Neural cell (in vitro differentiated cells): ENCODE data around the gene AK3. TPM values are rescaled to one million over a fixed set of nuclear protein-coding genes. Genes with fewer than 3 reads are reported as not detected.

Source experiments
- H2AFZ ChIP-seq: fragments of 200-600, 300-800 bp; sonication (generic), shearing (Covaris generic); 2 replicates; pipeline ENCODE4 v1.6.0; 2014; ENCODE audit warnings: low read depth, mild to moderate bottlenecking, antibody characterized with exemption, low read length, moderate library complexity
- H3F3A ChIP-seq: fragments of 200-600 bp; shearing (Covaris generic); 2 replicates; pipeline ENCODE4 v1.6.1; 2016; ENCODE audit warnings: mild to moderate bottlenecking, moderate library complexity, mixed read lengths, antibody characterized with exemption, low read length; ENCODE audit not compliant: insufficient read depth, poor library complexity, severe bottlenecking
- H3K27ac ChIP-seq: fragments of 200-600, 300-800 bp; sonication (generic), shearing (Covaris generic); 2 replicates; pipeline ENCODE4 v1.5.1; 2014; ENCODE audit warnings: mild to moderate bottlenecking, low read length, moderate library complexity
- H3K27me3 ChIP-seq: fragments of 300-800, 200-600 bp; sonication (generic), shearing (Covaris generic); 2 replicates; pipeline ENCODE4 v1.6.0; 2014; ENCODE audit warnings: mild to moderate bottlenecking, low read depth, low read length, moderate library complexity; ENCODE audit not compliant: insufficient read depth
- H3K36me3 ChIP-seq: fragments of 300-800, 200-600 bp; sonication (generic), shearing (Covaris generic); 2 replicates; pipeline ENCODE4 v1.5.1; 2014; ENCODE audit warnings: mild to moderate bottlenecking, antibody characterized with exemption, low read length, moderate library complexity; ENCODE audit not compliant: insufficient read depth
- H3K4me2 ChIP-seq: fragments of 300-800, 200-600 bp; sonication (generic), shearing (Covaris generic); 2 replicates; pipeline ENCODE4 v1.6.0; 2014; ENCODE audit warnings: mild to moderate bottlenecking, low read length
- H3K4me3 ChIP-seq: fragments of 300-800, 200-600 bp; sonication (generic), shearing (Covaris generic); 2 replicates; pipeline ENCODE4 v1.5.1; 2014; ENCODE audit warnings: mild to moderate bottlenecking, low read length, moderate library complexity
- H3K79me2 ChIP-seq: fragments of 200-600 bp; shearing (Covaris generic); replicated peaks from 2 replicates; pipeline ENCODE4 v1.6.0; 2014; ENCODE audit warnings: mild to moderate bottlenecking, low read length, moderate library complexity; ENCODE audit not compliant: insufficient read depth
- H3K9ac ChIP-seq: fragments of 300-800, 200-600 bp; sonication (generic), shearing (Covaris generic); 2 replicates; pipeline ENCODE4 v1.6.1; 2016; ENCODE audit warnings: mild to moderate bottlenecking, low read length, mixed read lengths
- H3K9me2 ChIP-seq: fragments of 200-600 bp; shearing (Covaris generic); 2 replicates; pipeline ENCODE4 v1.6.1; 2016; ENCODE audit warnings: mild to moderate bottlenecking, low read length, mixed read lengths; ENCODE audit not compliant: insufficient read depth
- H3K9me3 ChIP-seq: fragments of 200-600, 300-800 bp; sonication (generic), shearing (Covaris generic); 2 replicates; pipeline ENCODE4 v1.6.1; 2016; ENCODE audit warnings: mild to moderate bottlenecking, mixed run types, low read length, moderate library complexity, mixed read lengths
- H4K20me1 ChIP-seq: fragments of 200-600 bp; shearing (Covaris generic); 2 replicates; pipeline ENCODE4 v1.6.1; 2016; ENCODE audit warnings: mild to moderate bottlenecking, mixed run types; ENCODE audit not compliant: insufficient read depth
- EP300 ChIP-seq: fragments of 450-650 bp; conservative IDR thresholded peaks from 2 replicates; pipeline ENCODE4 v1.6.1; 2014; ENCODE audit warnings: antibody characterized with exemption, mild to moderate bottlenecking, moderate library complexity; ENCODE audit not compliant: poor library complexity, severe bottlenecking
- EZH2 ChIP-seq: fragments of 200-600, 300-800 bp; shearing (Covaris generic), sonication (generic); IDR thresholded peaks from 2 replicates; pipeline ENCODE4 v1.6.1; 2014; ENCODE audit warnings: antibody characterized with exemption, low read length, borderline replicate concordance, mild to moderate bottlenecking; ENCODE audit not compliant: insufficient read depth, poor library complexity, severe bottlenecking
- MXI1 ChIP-seq: fragments of 450-650 bp; conservative IDR thresholded peaks from 2 replicates; pipeline ENCODE4 v1.6.1; 2014; ENCODE audit warnings: antibody characterized with exemption, mild to moderate bottlenecking; ENCODE audit not compliant: poor library complexity, severe bottlenecking
- POLR2AphosphoS5 ChIP-seq: IDR thresholded peaks from 2 replicates; pipeline ENCODE4 v1.6.1; 2012
- RAD21 ChIP-seq: fragments of 450-650 bp; conservative IDR thresholded peaks from 2 replicates; pipeline ENCODE4 v1.6.1; 2014; ENCODE audit warnings: antibody characterized with exemption, mild to moderate bottlenecking, moderate library complexity
- REST ChIP-seq: IDR thresholded peaks from 2 replicates; pipeline ENCODE4 v1.6.1; 2012; ENCODE audit warnings: borderline replicate concordance
- SMC3 ChIP-seq: fragments of 450-650 bp; conservative IDR thresholded peaks from 2 replicates; pipeline ENCODE4 v1.6.1; 2014; ENCODE audit warnings: antibody characterized with exemption, mild to moderate bottlenecking, moderate library complexity; ENCODE audit not compliant: poor library complexity
- TAF1 ChIP-seq: IDR thresholded peaks from 2 replicates; pipeline ENCODE4 v1.6.1; 2012; ENCODE audit warnings: low read depth
- polyA plus RNA-seq: library from polyadenylated mRNA; depleted of rRNA; stranded (reverse); fragments of >200 nt; gene quantifications from 2 replicates; pipeline ENCODE4 v1.2.3, GENCODE V29; 2014
- TF ChIP-seq, protein P1 (sequence below): fragments of 450-650 bp; IDR thresholded peaks from 2 replicates; pipeline ENCODE4 v1.5.1; 2014; ENCODE audit warnings: antibody characterized with exemption, mild to moderate bottlenecking, moderate library complexity; ENCODE audit not compliant: poor library complexity, severe bottlenecking

AK3 gene
- polyA plus RNA-seq, 1 donor from 2014 or later, result 73.7 TPM

- Histone ChIP-seq H3K79me2 (peaks cover 10% of the 10 kb centered on the region), H3F3A (no peaks in the 10 kb centered on the region), H2AFZ (no peak overlapping the region), H3K36me3 (no peaks in the 10 kb centered on the region), H3K4me3 (no peak overlapping the region), H3K9ac (no peak overlapping the region), H3K27me3 (no peaks in the 10 kb centered on the region), H3K9me3 (no peaks in the 10 kb centered on the region), H3K27ac (no peak overlapping the region), H3K9me2 (no peaks in the 10 kb centered on the region), H3K4me2 (no peak overlapping the region), H4K20me1 (no peaks in the 10 kb centered on the region)
- TF ChIP-seq REST, result no peak
- no peak for TF ChIP-seq RAD21
- TF ChIP-seq SMC3, result no peak
- TF ChIP-seq MXI1, result no peak
- TF ChIP-seq, protein P1, sequence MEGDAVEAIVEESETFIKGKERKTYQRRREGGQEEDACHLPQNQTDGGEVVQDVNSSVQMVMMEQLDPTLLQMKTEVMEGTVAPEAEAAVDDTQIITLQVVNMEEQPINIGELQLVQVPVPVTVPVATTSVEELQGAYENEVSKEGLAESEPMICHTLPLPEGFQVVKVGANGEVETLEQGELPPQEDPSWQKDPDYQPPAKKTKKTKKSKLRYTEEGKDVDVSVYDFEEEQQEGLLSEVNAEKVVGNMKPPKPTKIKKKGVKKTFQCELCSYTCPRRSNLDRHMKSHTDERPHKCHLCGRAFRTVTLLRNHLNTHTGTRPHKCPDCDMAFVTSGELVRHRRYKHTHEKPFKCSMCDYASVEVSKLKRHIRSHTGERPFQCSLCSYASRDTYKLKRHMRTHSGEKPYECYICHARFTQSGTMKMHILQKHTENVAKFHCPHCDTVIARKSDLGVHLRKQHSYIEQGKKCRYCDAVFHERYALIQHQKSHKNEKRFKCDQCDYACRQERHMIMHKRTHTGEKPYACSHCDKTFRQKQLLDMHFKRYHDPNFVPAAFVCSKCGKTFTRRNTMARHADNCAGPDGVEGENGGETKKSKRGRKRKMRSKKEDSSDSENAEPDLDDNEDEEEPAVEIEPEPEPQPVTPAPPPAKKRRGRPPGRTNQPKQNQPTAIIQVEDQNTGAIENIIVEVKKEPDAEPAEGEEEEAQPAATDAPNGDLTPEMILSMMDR, result no peak
- no peak for TF ChIP-seq TAF1
- TF ChIP-seq EZH2, result no peak
- TF ChIP-seq POLR2AphosphoS5, result no peak
- no peak for TF ChIP-seq EP300
Measured at GRCh38 chr9:4689021-4689420, 52.0 kb downstream of the AK3 start.

GRCh38 chr9:4686584-4686983 lies 54.4 kb downstream of the AK3 start:
- H3K9ac ChIP-seq, result no peak overlapping the region
- no peak overlapping the region for H2AFZ ChIP-seq
- H3K36me3 ChIP-seq, result no peaks in the 10 kb centered on the region
- no peaks in the 10 kb centered on the region for H3K9me2 ChIP-seq
- H3K4me2 ChIP-seq, result no peak overlapping the region
- H4K20me1 ChIP-seq, result no peaks in the 10 kb centered on the region
- no peaks in the 10 kb centered on the region for H3K9me3 ChIP-seq
- H3K79me2 ChIP-seq, result peaks cover 18% of the 10 kb centered on the region
- TF ChIP-seq, protein P1, result no peak
- no peak for TF ChIP-seq EZH2
- TF ChIP-seq RAD21, result no peak
- TF ChIP-seq POLR2AphosphoS5, result no peak
- TF ChIP-seq REST, result no peak
- H3K27ac ChIP-seq, result no peak overlapping the region
- H3K4me3 ChIP-seq, result no peak overlapping the region
- no peaks in the 10 kb centered on the region for H3K27me3 ChIP-seq
- H3F3A ChIP-seq, result no peaks in the 10 kb centered on the region
